ENCODE data around the gene PRTN3.
"Not testable (repeated sequence)": the region's sequence is repeated elsewhere in the genome, so short reads cannot be mapped to it uniquely, and the experiment has no call there.

The PRTN3 gene

GRCh38 chr19:821825-822503 is 18.8 kb upstream of the PRTN3 start, which contains the start of gene PLPPR3:
Gene PLPPR3 (minus strand): TSS chr19:821955. CDS start chr19:821559, 396 bp downstream.
- H3K4me1 Mint-ChIP-seq, result no peaks in the 10 kb centered on the region
- H3K27me3 Mint-ChIP-seq, result peaks cover 17% of the 10 kb centered on the region
- ATAC-seq, result no peak
- no peak within 1 kb of the TSS for H3K4me3 Mint-ChIP-seq
- no peak for DNase-seq
- no peaks in the 10 kb centered on the region for H3K36me3 Mint-ChIP-seq (ENCODE audit: low read depth)
- no peaks in the 10 kb centered on the region for H3K9me3 Mint-ChIP-seq
- no peak within 1 kb of the TSS for H3K27ac Mint-ChIP-seq

GRCh38 chr19:823565-824121 is 17.2 kb upstream of the PRTN3 start:
- H3K9me3 Mint-ChIP-seq, result no peaks in the 10 kb centered on the region
- H3K36me3 Mint-ChIP-seq (ENCODE audit: low read depth), result no peaks in the 10 kb centered on the region
- DNase-seq, result no peak
- H3K4me3 Mint-ChIP-seq, result no peak overlapping the region
- no peak overlapping the region for H3K27ac Mint-ChIP-seq
- H3K4me1 Mint-ChIP-seq, result no peaks in the 10 kb centered on the region
- no peak for ATAC-seq
- H3K27me3 Mint-ChIP-seq, result peaks cover 17% of the 10 kb centered on the region

GRCh38 chr19:824885-825284 is 15.9 kb upstream of the PRTN3 start:
- H3K4me1 Mint-ChIP-seq, result no peaks in the 10 kb centered on the region
- no peak overlapping the region for H3K4me3 Mint-ChIP-seq
- DNase-seq, result no peak
- no peaks in the 10 kb centered on the region for H3K9me3 Mint-ChIP-seq
- no peaks in the 10 kb centered on the region for H3K36me3 Mint-ChIP-seq (ENCODE audit: low read depth)
- ATAC-seq, result no peak
- H3K27ac Mint-ChIP-seq, result no peak overlapping the region
- H3K27me3 Mint-ChIP-seq, result peaks cover 17% of the 10 kb centered on the region

DNA sequence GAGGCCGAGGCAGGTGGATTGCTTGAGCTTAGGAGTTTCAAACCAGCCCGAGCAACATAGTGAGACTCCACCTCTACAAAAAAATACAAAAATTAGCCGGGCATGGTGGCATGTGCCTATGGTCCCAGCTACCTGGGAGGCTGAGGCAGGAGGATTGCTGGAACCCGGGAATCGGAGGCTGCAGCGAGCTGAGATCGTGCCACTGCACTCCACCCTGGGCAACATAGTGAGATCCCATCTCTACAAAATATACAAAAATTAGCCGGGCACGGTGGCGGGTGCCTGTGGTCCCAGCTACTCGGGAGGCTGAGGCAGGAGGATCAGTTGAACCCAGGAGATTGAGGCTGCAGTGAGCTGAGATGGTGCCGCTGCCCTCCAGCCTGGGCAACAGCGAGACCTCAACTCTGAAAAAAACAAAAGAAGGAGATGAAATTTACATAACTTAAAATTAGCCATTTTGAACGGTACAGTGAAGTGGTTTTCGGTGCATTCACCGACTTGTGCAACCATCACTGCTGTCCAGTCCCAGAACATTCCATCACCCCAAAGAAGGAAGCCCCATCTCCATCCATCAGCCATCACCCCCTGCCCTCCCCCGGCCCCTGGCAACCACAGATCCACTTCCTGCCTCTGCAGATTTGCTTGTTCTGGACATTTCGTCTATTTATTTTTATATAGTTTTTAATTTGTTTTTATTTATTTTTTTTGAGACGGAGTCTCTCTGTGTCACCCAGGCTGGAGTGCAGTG is 14.7 kb upstream of the PRTN3 start:
- no peak overlapping the region for H3K4me3 Mint-ChIP-seq
- H3K9me3 Mint-ChIP-seq, result no peaks in the 10 kb centered on the region
- no peak overlapping the region for H3K27ac Mint-ChIP-seq
- H3K27me3 Mint-ChIP-seq, result peaks cover 22% of the 10 kb centered on the region
- H3K36me3 Mint-ChIP-seq (ENCODE audit: low read depth), result no peaks in the 10 kb centered on the region
- DNase-seq (no peak), ATAC-seq (no peak)
- H3K4me1 Mint-ChIP-seq, result no peaks in the 10 kb centered on the region

- H3K4me1 Mint-ChIP-seq, result no peaks in the 10 kb centered on the region
- peaks cover 22% of the 10 kb centered on the region for H3K27me3 Mint-ChIP-seq
Measured at GRCh38 chr19:827314-827709, 13.5 kb upstream of the PRTN3 start.

GRCh38 chr19:827710-828321 is 13.0 kb upstream of the PRTN3 start, which contains the start of gene AZU1:
Gene AZU1 (plus strand): TSS chr19:827837. CDS start chr19:827847, 10 bp downstream.
- DNase-seq (no peak), ATAC-seq (no peak)
- Mint-ChIP-seq H3K36me3 (ENCODE audit: low read depth) (no peaks in the 10 kb centered on the region), H3K4me1 (no peaks in the 10 kb centered on the region), H3K9me3 (no peaks in the 10 kb centered on the region), H3K27ac (no peak within 1 kb of the TSS), H3K27me3 (peaks cover 19% of the 10 kb centered on the region), H3K4me3 (no peak within 1 kb of the TSS)

More at GRCh38 chr19:827314-827709, 13.5 kb upstream of the PRTN3 start:
- Mint-ChIP-seq H3K36me3 (ENCODE audit: low read depth) (no peaks in the 10 kb centered on the region), H3K27ac (no peak overlapping the region), H3K9me3 (no peaks in the 10 kb centered on the region), H3K4me3 (no peak overlapping the region)
- DNase-seq, result no peak
- no peak for ATAC-seq

- H3K27me3 Mint-ChIP-seq, result peaks cover 8% of the 10 kb centered on the region
- H3K27ac Mint-ChIP-seq, result no peak overlapping the region
Measured at GRCh38 chr19:829129-829758, 11.6 kb upstream of the PRTN3 start.

GRCh38 chr19:831407-832369 is 9.1 kb upstream of the PRTN3 start:
- Mint-ChIP-seq H3K4me1 (no peaks in the 10 kb centered on the region), H3K36me3 (ENCODE audit: low read depth) (no peaks in the 10 kb centered on the region), H3K4me3 (no peak overlapping the region), H3K9me3 (no peaks in the 10 kb centered on the region), H3K27me3 (peaks cover 11% of the 10 kb centered on the region), H3K27ac (no peak overlapping the region)
- DNase-seq, result no peak
- ATAC-seq, result no peak

More at GRCh38 chr19:829129-829758, 11.6 kb upstream of the PRTN3 start:
- H3K36me3 Mint-ChIP-seq (ENCODE audit: low read depth), result no peaks in the 10 kb centered on the region
- H3K4me1 Mint-ChIP-seq, result no peaks in the 10 kb centered on the region
- ATAC-seq (no peak), DNase-seq (no peak)
- H3K9me3 Mint-ChIP-seq, result no peaks in the 10 kb centered on the region
- H3K4me3 Mint-ChIP-seq, result no peak overlapping the region

GRCh38 chr19:834216-834615 is 6.6 kb upstream of the PRTN3 start:
- Mint-ChIP-seq H3K27ac (no peak overlapping the region), H3K36me3 (ENCODE audit: low read depth) (no peaks in the 10 kb centered on the region), H3K27me3 (peaks cover 11% of the 10 kb centered on the region), H3K4me1 (no peaks in the 10 kb centered on the region), H3K9me3 (no peaks in the 10 kb centered on the region), H3K4me3 (no peak overlapping the region)
- ATAC-seq, result no peak
- no peak for DNase-seq

- H3K36me3 Mint-ChIP-seq (ENCODE audit: low read depth), result no peaks in the 10 kb centered on the region
- H3K4me3 Mint-ChIP-seq, result no peak overlapping the region
- no peaks in the 10 kb centered on the region for H3K9me3 Mint-ChIP-seq
- peaks cover 11% of the 10 kb centered on the region for H3K27me3 Mint-ChIP-seq
- no peak overlapping the region for H3K27ac Mint-ChIP-seq
- no peaks in the 10 kb centered on the region for H3K4me1 Mint-ChIP-seq
- DNase-seq (no peak), ATAC-seq (no peak)
Measured at GRCh38 chr19:835210-835810, 5.5 kb upstream of the PRTN3 start.

GRCh38 chr19:842802-843179 is 2.0 kb downstream of the PRTN3 start:
- not testable (repeated sequence) for H3K4me1 Mint-ChIP-seq; H3K4me3 Mint-ChIP-seq; ATAC-seq; H3K27ac Mint-ChIP-seq; H3K36me3 Mint-ChIP-seq (ENCODE audit: low read depth); H3K9me3 Mint-ChIP-seq; DNase-seq
- H3K27me3 Mint-ChIP-seq, result peaks cover 43% of the 10 kb centered on the region

GRCh38 chr19:843180-843835 is 2.5 kb downstream of the PRTN3 start:
- Mint-ChIP-seq H3K9me3 (no peaks in the 10 kb centered on the region), H3K4me3 (no peak overlapping the region), H3K4me1 (peaks cover 3% of the 10 kb centered on the region), H3K27ac (no peak overlapping the region), H3K27me3 (peaks cover 43% of the 10 kb centered on the region), H3K36me3 (ENCODE audit: low read depth) (no peaks in the 10 kb centered on the region)
- DNase-seq (no peak), ATAC-seq (no peak)
